GM12878 (cell line): ENCODE data around the gene PKNOX1.
"Not testable (repeated sequence)": the region's sequence is repeated elsewhere in the genome, so short reads cannot be mapped to it uniquely, and the experiment has no call there.

Source experiments
- CTCF ChIP-seq, 3 experiments: IDR thresholded peaks in 2 of 3; conservative IDR thresholded peaks in 1 of 3; 2 replicates each; pipeline ENCODE4 v1.5.1; 2011; ENCODE audit warnings: low read depth in 3 of 3, low read length in 3 of 3, mild to moderate bottlenecking in 3 of 3, control low read depth in 2 of 3, moderate library complexity in 2 of 3, inconsistent platforms in 1 of 3, mixed read lengths in 1 of 3; ENCODE audit not compliant: control insufficient read depth in 2 of 3, insufficient read depth in 1 of 3; ENCODE audit errors: extremely low read depth in 1 of 3
- E2F4 ChIP-seq: IDR thresholded peaks from 2 replicates; pipeline ENCODE4 v1.6.1; 2012; ENCODE audit warnings: low read depth, low read length, improper control_type of control experiment
- ESRRA ChIP-seq: IDR thresholded peaks from 2 replicates; pipeline ENCODE4 v1.6.1; 2012; ENCODE audit warnings: mild to moderate bottlenecking, low read length, improper control_type of control experiment
- FOXM1 ChIP-seq: IDR thresholded peaks from 2 replicates; pipeline ENCODE4 v1.6.1; 2012; ENCODE audit warnings: low read depth, mild to moderate bottlenecking, inconsistent platforms, low read length, moderate library complexity
- GABPA ChIP-seq: IDR thresholded peaks from 2 replicates; pipeline ENCODE4 v1.6.1; 2014; ENCODE audit warnings: antibody characterized with exemption, low read depth, mild to moderate bottlenecking, inconsistent platforms
- MYC ChIP-seq: IDR thresholded peaks from 2 replicates; pipeline ENCODE4 v1.6.1; 2011; ENCODE audit warnings: mild to moderate bottlenecking, low read length, moderate library complexity, inconsistent platforms; ENCODE audit not compliant: insufficient read depth, insufficient replicate concordance, insufficient read length, severe bottlenecking
- NFYB ChIP-seq: IDR thresholded peaks from 2 replicates; pipeline ENCODE4 v1.6.1; 2011; ENCODE audit warnings: low read depth, mild to moderate bottlenecking, low read length, improper control_type of control experiment, moderate library complexity; ENCODE audit not compliant: insufficient read depth
- POLR2A ChIP-seq: IDR thresholded peaks from 2 replicates; pipeline ENCODE4 v1.6.1; 2011; ENCODE audit warnings: low read depth, mild to moderate bottlenecking, low read length
- SMAD5 ChIP-seq: IDR thresholded peaks from 2 replicates; pipeline ENCODE4 v1.6.1; 2016; ENCODE audit warnings: antibody characterized with exemption, low read depth
- TARDBP ChIP-seq: IDR thresholded peaks from 2 replicates; pipeline ENCODE4 v1.6.1; 2016; ENCODE audit warnings: borderline replicate concordance
- USF2 ChIP-seq: IDR thresholded peaks from 2 replicates; pipeline ENCODE4 v1.6.1; 2011; ENCODE audit warnings: low read depth, low read length, improper control_type of control experiment, borderline replicate concordance
- ZBTB4 ChIP-seq: fragments of 450-650 bp; formaldehyde crosslinking; IDR thresholded peaks from 2 replicates; pipeline ENCODE4 v1.4.0; 2022; ENCODE audit warnings: mild to moderate bottlenecking, moderate library complexity

- TF ChIP-seq TARDBP; SMAD5; CTCF (IDR thresholded peaks at IDR 0.05 in 2 of 3, conservative IDR thresholded peaks at IDR 0.05 in 1 of 3; ENCODE audit: control insufficient read depth in 2 of 3, extremely low read depth in 1 of 3, insufficient read depth in 1 of 3, low read depth in 3 of 3, low read length in 3 of 3); POLR2A; E2F4; GABPA; ESRRA; NFYB; MYC; FOXM1; USF2; ZBTB4: not testable (repeated sequence)
These were observed 38.0 kb upstream of the PKNOX1 start for GRCh38 chr21:42936360-42936759.
